T-helper 2 cell (primary cell): ENCODE data around the gene TFEB.

ENCODE experiments used
- DNase-seq, 5 experiments: peaks; one replicate each; pipeline versions ENCODE4 v3.0.0 to v3.0.0-alpha.2; 2012 to 2022

The TFEB gene

GRCh38 chr6:41637194-41638001, 98.0 kb downstream of the TFEB start:
- no peak for DNase-seq

- no peak for DNase-seq
Measured at GRCh38 chr6:41636833-41637193, 98.6 kb downstream of the TFEB start.

- no peak for DNase-seq
Measured at GRCh38 chr6:41635365-41635764, 100.0 kb downstream of the TFEB start.

GRCh38 chr6:41634657-41635056, 100.8 kb downstream of the TFEB start:
- DNase-seq = no peak
